Limb (tissue), 2 donors: ENCODE measurements around the gene AFF4.
A peak's percentile ranks its signal among the peaks of the same experiment; 100 is the strongest.

Experiments used
- DNase-seq, 2 donors: peaks; one replicate each; pipeline ENCODE4 v3.0.0-alpha.2; 2016; ENCODE audit errors: extremely low spot score in 2 of 2

AFF4 gene

DNA sequence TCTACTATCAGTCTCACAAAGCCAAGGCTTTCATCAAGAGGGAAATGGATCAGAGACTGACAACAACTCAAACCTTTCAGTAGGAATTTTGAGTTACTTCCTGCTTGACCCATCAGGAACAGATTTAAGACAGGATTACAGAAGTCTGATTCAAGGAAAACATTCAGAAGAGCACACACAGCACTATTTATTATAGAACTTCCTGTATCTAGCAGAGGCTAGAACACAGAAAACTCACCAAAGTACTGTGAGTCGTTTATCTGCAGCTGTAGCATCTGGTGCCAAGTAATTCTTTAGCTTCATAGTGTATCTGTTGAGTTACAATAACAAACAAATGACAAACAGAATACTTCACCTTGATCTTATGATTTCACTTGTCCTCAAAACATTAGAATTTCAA, 76.2 kb downstream of the AFF4 start:
- DNase-seq: no peak

- no peak for DNase-seq
Observed at GRCh38 chr5:132886064-132886823, 77.2 kb downstream of the AFF4 start.

DNA sequence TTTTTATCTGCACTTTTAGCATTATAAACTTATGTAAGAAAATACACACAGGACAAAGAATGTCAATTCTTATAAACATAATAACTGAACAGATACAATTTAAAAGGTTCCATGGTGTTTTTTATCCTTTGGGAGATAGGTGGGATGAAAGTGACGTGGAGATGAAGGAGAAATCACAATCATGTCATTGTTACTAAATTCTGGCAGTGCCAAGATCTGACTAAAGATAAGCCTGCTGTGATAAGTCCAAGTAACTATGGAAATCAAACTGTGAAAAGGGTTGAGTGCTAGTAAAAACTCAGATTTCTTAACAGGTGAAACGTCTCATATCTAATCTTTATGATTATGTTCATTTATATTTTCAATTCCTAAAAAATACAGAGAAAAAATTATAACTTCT, 78.9 kb downstream of the AFF4 start:
- no peak for DNase-seq

GRCh38 chr5:132883261-132883834, 80.1 kb downstream of the AFF4 start:
- peak in 1 of 2 donors; percentile 50 for DNase-seq

DNA sequence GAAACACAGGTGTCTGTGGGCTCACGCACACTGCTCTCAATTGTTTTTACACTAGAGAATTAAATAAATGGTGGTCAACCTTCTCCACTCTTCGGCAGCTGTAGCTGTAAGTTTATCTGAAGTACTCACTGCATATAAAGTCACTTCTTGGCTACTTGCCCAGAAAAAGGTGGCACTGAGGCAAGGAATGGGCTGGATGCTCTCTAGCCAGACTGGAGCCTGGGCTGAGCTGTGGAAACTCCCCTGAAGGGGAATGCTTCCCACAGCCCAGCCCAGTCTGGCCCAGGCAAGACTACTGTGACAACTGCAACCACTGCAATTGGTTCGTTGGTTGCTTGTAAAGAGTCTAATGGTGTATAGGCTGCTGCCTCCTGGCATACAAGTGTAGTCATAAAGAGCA, 85.5 kb downstream of the AFF4 start:
- DNase-seq: no peak

- no peak for DNase-seq
Observed at GRCh38 chr5:132877466-132877865, 86.0 kb downstream of the AFF4 start.

- DNase-seq: no peak
Observed at GRCh38 chr5:132876020-132876759, 87.2 kb downstream of the AFF4 start.

DNA sequence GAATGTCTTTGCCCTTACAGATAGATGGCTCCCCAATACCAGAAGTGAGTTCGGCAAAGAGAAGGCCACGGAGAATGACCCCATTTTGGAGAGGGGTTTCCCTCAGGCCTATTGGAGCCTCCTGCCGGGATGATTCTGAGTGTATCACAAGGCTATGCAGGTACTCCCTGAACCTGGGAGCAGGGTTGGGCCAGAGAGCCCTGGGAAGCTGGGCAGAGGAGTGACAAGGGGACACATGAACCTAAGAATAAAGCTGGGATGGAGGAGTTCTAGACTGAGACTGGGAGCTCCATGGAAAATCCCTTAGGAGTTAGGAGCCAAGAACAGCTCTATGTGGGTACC, 89.5 kb downstream of the AFF4 start:
- no peak for DNase-seq

- no peak for DNase-seq
Observed at GRCh38 chr5:132873119-132873929, 90.1 kb downstream of the AFF4 start, which contains the start of gene LEAP2. Gene LEAP2, plus strand, starts transcription at chr5:132873668. Its CDS starts 27 bp downstream, at chr5:132873695.

- no peak for DNase-seq
Observed at GRCh38 chr5:132872788-132873118, 90.7 kb downstream of the AFF4 start.

- DNase-seq: no peak
Observed at GRCh38 chr5:132871459-132872284, 91.8 kb downstream of the AFF4 start.

GRCh38 chr5:132870801-132871200, 92.6 kb downstream of the AFF4 start:
- DNase-seq: no peak

DNA sequence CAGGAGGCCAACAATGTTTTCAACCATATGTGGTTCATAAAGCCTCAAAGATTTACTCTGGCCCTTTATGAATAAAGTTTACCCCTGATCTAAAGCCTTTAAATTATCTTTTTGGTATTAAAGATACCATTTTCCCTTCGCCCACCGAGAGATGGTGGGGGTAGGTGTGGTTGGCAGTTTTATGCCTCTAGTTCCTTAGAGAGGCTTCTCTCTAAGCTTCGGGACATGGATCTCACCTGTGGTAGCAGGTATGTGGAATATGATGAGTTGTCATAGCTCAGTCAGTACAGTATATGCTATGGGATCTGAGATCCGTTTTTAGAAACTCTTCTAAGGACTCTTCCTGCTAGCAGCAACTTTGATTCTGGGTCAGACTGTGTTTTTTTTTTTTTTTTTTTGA, 94.7 kb downstream of the AFF4 start:
- DNase-seq: no peak

DNA sequence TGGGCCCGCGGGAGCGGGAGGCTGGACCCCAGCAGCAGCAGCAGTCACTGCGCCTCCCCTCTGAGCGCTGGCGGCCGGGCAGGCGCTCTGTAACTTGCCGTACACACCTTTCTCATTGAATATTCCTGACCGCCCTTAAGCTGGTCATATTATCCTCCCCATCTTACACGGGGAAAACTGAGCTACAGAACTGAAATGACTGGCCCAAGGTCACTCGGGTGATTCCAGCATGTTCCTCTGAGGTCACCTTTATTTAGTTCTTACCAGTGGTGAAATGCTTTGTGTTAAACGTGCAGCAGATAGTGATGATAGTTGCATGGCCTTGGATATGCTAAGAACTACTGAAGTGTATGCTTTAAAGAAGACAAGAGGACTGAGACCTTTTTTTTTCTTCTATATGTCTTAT, 96.4 kb downstream of the AFF4 start:
- DNase-seq: no peak

DNA sequence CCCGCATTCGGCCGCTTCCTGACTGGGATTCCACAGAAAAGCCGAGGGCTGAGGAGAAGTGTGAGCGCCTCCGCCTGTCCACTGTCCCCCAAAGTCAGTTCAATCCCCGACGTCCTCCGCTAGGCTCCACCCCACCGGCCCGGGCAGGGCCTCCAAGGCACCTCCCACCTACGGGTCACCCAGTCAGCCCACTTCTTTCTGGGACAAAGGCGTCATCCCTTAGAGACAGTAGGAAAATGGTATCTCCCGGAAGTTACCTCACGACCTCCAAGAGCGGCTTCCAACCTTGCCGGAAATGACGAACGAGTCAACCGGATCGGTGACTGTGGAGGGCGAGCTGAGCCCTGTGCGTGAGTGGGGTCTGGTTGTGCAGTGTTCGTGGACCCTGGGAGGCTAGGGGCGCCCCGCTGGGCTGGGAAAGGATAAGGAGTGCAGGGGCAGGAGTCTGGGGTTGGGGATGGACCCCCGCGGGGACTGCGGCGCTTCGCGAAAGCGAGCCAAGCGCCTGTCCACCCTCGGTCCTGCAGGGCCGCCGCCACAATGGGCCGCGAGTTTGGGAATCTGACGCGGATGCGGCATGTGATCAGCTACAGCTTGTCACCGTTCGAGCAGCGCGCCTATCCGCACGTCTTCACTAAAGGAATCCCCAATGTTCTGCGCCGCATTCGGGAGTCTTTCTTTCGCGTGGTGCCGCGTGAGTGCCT, 96.9 kb downstream of the AFF4 start, which contains the start of the genes GDF9 and UQCRQ:
Gene GDF9, minus strand, starts transcription at position 128 of the 704 bp plus-strand sequence. CDS start 1,936 bp downstream, outside the sequence.
Gene UQCRQ, plus strand, starts transcription at position 301 of the 704 bp plus-strand sequence. Its CDS starts 240 bp downstream, at position 541.
- DNase-seq: peak; percentile 95 to 98

DNA sequence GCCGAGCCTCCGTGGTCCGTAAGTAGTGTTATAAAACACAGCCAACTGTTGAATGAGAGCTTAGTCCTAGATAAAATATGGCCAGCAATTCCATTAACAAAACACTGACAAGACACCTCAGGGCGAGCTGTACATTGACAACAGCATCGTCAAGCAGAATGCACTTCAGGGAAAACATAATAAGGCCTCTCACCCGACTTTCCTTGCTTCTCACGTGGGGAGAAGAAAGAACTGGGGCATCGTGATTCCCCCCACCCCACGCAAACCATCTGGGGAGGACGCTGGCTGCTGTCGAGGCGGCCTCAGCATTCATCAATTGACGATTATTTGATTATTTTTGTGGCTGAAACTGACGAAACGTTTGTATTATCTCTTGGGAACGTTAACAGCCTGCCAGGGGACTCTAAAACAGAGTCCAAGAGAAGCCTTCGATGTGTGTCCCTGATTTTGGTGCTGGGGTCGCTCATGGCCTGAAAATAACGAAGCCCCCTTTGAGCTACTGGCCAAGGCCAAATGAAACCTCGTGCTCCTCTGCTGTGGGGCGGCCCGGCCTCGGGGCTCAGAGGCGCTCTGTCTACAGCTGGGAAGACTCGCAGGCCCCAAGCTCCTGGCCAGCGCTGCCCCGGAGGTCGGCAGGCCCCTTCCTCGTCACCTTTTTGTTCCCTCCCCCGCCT, 97.6 kb downstream of the AFF4 start:
- no peak for DNase-seq

- no peak for DNase-seq
Observed at GRCh38 chr5:132860742-132861141, 102.7 kb downstream of the AFF4 start.

- DNase-seq: no peak
Observed at GRCh38 chr5:132859889-132860437, 103.5 kb downstream of the AFF4 start.

DNA sequence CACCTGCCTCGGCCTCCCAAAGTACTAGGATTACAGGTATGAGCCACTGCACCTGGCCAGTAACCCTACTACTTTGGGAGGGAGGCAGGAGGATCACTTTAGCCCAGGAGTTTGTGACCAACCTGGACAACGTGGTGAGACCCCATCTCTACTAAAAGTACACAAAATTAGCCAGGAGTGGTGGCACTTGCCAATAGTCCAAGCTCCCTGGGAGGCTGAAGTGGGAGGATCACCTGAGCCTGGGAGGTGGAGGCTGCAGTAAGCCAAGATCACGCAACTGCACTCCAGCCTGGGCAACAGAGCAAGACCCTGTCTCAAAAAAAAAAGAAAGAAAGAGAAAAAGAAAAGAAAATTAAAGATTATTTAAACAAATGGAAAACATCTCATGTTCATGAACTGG, 107.4 kb downstream of the AFF4 start:
- no peak for DNase-seq
